ENCODE measurements around the gene SIKE1.
A peak's percentile ranks its signal among the peaks of the same experiment; 100 is the strongest.
"Not testable (repeated sequence)": the region's sequence is repeated elsewhere in the genome, so short reads cannot be mapped to it uniquely, and the experiment has no call there.

The SIKE1 gene

GRCh38 chr1:114755006-114755931, 25.2 kb downstream of the SIKE1 start:
- no peak for DNase-seq

- DNase-seq: not testable (repeated sequence)
Measured at GRCh38 chr1:114753702-114754101, 26.8 kb downstream of the SIKE1 start.

GRCh38 chr1:114753143-114753542, 27.3 kb downstream of the SIKE1 start:
- DNase-seq: no peak

DNA sequence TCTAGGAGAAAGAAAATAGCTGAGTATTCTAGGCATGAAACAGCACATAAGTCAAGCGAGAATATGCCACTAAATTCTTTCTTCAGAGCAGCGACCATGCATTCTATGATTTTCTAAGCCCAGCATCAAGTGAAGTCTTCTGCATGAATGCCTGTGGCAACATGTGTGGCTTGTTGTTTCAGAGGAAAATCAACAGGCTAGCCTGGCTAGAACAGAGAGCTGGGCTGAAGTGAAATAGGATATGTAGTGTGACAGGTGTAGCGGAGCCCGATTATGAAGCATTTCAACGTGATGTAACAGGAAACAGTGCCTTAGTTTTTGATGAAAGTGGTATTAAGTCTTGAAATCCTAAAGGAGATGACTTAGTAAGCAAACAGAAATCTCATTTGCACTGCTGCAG, 29.7 kb downstream of the SIKE1 start:
- DNase-seq: peak; percentile 1

DNA sequence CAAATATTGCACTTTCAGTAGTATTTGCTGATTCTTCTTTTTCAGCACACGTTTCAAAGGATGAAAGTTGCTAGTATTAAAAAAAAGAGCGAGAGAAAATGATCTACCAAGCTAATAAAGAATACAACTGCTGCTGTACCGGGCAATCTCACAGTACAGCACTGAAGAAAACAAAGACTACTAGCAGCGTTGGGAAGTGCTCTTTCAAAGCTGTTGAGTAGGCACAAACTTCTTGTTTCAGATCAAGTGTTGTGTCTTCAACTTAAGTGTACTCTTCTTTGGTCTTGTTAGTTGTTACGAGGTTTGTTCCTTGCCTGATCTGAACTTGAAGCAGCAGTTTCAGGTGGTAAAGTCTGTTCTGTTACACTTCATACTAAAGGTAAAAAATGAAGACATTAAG, 30.6 kb downstream of the SIKE1 start:
- DNase-seq: no peak

DNA sequence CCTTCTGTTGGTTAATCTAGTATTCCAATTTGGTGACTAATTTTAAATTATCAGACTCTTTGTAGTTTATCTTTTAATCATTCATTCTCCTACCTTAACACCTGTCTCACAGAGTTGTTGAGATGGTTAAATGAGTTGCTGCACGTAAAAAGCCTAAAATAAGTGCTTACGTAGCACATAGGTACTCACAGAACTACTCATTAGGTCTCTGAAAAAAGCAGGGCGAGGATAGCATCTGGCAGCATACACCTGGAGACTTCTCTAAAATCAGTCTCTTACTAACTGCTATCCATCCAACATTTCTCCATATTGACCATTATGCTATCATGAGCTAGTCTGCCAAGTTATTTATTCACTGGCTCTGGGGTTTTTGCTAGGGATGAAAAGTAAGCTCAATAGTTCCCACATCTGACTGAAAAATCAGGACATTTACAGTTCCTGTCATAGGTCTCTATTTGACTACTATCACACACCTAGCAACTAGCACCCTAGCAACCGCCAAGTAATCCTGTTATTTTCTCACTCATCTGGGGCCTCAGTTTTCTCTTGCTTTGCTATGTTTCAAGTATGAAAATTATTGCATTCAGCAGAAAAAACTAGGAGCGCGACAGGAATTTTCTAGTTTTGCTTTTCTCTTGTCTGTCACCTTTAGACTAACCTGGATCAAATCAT, 33.9 kb downstream of the SIKE1 start:
- DNase-seq: no peak

GRCh38 chr1:114745291-114745690, 35.2 kb downstream of the SIKE1 start:
- no peak for DNase-seq

- no peak for DNase-seq
Measured at GRCh38 chr1:114741963-114742746, 38.3 kb downstream of the SIKE1 start.

DNA sequence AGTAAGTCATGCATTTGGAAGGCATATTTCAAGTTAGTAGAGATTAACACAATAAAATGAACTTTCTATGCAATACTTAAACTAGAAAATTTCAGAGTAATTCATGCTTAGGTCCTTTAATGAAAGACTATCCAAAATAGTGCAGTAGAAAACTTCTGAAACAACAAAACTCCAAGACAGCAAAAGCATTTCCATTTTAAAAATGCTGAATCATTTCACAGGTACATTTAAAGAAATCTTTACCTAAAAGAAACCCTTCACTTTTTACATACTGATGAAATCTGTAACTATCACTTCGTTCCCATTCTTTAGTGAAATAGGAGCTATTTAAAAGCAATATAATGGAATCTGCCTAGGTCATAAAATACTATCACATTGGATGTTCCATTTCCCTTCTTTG, 40.2 kb downstream of the SIKE1 start:
- DNase-seq: no peak

DNA sequence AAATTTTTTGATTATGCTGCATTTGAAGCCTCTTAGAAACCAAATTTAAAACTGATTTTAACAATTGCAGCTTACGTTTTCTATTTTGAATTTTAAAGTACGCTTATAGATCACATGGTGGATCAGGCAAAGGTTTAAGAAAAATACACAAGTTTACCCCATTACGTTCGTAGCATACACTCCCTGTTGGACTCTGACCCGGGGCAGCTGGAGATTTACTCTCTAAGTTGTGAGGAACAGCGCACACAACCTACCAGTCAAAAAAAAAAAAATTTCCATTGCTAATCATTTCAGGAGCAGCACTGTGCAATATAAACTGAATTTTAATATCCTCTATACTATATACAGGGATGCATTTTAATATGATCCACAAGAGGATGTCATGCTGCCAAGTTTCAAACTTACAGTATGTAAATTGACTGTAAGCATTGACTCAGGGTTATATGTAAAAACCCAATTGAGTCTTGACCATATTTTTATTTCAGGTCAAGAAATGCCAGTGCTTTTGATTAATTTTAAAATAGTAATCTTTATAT, 43.1 kb downstream of the SIKE1 start:
- DNase-seq: no peak

GRCh38 chr1:114735479-114735878, 45.0 kb downstream of the SIKE1 start:
- no peak for DNase-seq

DNA sequence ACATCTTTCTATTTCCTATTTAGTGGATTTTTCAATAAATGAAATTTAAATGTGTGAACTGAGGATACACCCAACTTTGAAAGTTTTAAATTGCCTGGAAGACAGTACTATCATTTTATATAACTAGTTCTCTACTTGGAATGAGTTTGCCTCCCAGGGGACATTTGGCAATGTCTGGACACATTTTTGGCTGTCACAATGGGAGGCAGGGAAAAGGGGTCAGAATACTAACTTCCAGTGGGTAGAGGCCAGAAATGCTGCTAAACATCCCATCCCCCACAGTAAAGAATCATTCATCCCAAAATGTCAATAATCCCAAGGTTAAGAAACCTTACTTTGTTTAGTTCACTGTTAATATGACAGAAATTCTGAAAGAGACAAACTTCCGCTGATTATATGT, 50.7 kb downstream of the SIKE1 start:
- DNase-seq: no peak

GRCh38 chr1:114728553-114728952, 51.9 kb downstream of the SIKE1 start:
- DNase-seq: no peak

DNA sequence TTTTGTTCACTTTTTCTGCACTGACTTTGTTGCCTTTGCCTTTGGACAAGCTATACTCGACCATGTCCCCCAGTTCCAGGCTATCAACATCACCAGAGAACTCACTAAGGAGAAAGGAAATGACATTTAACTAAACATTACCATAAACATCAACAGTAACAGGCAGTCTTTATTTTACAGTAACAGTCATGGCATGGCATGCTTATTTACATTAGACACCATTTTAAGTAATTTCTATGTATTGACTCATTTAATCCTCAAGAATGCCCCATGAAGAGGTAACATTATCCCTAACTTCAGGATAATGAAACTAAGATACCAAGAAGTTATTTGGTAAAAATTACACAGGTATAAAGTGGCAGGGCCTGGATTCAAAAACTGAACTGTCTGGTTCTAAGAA, 55.3 kb downstream of the SIKE1 start:
- no peak for DNase-seq

DNA sequence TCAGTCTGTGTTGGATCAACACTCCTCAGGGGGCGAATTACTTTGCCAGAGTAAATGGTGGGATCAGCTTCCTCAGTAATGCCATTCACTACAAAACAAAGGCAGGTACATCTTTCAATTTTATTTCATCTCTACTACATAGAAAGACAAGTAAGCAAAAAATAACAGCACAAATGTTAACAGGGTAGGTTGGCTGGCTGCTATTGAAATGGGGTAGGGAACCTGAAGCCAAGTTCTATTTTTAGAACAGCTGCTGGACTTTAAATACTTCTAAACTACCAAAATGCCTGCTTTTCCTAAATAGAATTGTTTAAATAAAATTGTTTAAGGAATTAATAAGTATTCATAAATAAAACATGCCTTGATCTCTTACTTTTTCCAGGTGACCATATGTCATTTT, 56.6 kb downstream of the SIKE1 start:
- no peak for DNase-seq

GRCh38 chr1:114723457-114723856, 57.0 kb downstream of the SIKE1 start:
- DNase-seq: no peak

DNA sequence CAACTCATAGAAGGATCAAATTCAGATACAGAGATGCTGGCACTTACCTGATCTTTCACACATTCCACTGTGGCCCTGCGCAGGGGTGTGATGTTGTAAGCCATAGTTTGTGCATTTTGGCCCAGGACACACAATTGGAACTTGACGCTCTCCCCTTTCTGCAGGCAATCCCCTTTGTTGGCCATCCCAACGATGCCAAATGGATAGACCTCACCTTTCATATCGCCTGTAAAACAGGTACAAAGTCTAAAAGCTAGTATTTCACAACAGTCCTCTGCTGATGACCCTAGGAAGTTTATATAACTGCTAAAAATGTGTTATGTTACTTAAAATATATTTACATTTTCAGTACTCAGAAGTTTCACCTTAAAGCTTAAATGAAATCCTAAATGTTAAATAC, 60.0 kb downstream of the SIKE1 start:
- DNase-seq: no peak
